ENCODE results near the gene GPC5. TPM values are rescaled to one million over a fixed set of nuclear protein-coding genes. Genes with fewer than 3 reads are reported as not detected.
"Not testable (repeated sequence)": the region's sequence is repeated elsewhere in the genome, so short reads cannot be mapped to it uniquely, and the experiment has no call there.

Gene GPC5
- total RNA-seq, 2 donors from 2014 or later = 0.37 to 0.52 TPM

- intact Hi-C loops (cut with DNase I) = no loop called here
- no peak for DNase-seq (ENCODE audit: low spot score)
These were observed 1020.5 kb downstream of the GPC5 start for GRCh38 chr13:92418818-92419412.

GRCh38 chr13:92429231-92429630 is 1030.8 kb downstream of the GPC5 start:
- DNase-seq (ENCODE audit: low spot score) = no peak
- intact Hi-C loops (cut with DNase I) = no loop called here

- intact Hi-C loops (cut with DNase I) = no loop called here
- DNase-seq (ENCODE audit: low spot score) = no peak
These were observed 1035.0 kb downstream of the GPC5 start for GRCh38 chr13:92433386-92433785.

GRCh38 chr13:92433963-92434362 is 1035.5 kb downstream of the GPC5 start:
- intact Hi-C loops (cut with DNase I) = no loop called here
- no peak for DNase-seq (ENCODE audit: low spot score)

- DNase-seq (ENCODE audit: low spot score) = no peak
- intact Hi-C loops (cut with DNase I) = no loop called here
These were observed 1038.5 kb downstream of the GPC5 start for GRCh38 chr13:92436924-92437323.

- intact Hi-C loops (cut with DNase I) = no loop called here
- DNase-seq (ENCODE audit: low spot score) = no peak
These were observed 1045.8 kb downstream of the GPC5 start for GRCh38 chr13:92444244-92444643.

GRCh38 chr13:92451060-92451459 is 1052.6 kb downstream of the GPC5 start:
- intact Hi-C loops (cut with DNase I) = no loop called here
- no peak for DNase-seq (ENCODE audit: low spot score)

GRCh38 chr13:92452840-92453239 is 1054.4 kb downstream of the GPC5 start:
- DNase-seq (ENCODE audit: low spot score) = no peak
- intact Hi-C loops (cut with DNase I) = no loop called here

- DNase-seq (ENCODE audit: low spot score) = no peak
- intact Hi-C loops (cut with DNase I) = no loop called here
These were observed 1060.9 kb downstream of the GPC5 start for GRCh38 chr13:92459306-92459705.

GRCh38 chr13:92460479-92460878 is 1062.1 kb downstream of the GPC5 start:
- DNase-seq (ENCODE audit: low spot score) = no peak
- intact Hi-C loops (cut with DNase I) = no loop called here

- no peak for DNase-seq (ENCODE audit: low spot score)
- intact Hi-C loops (cut with DNase I) = no loop called here
These were observed 1063.0 kb downstream of the GPC5 start for GRCh38 chr13:92461402-92461801.

- intact Hi-C loops (cut with DNase I) = no loop called here
- DNase-seq (ENCODE audit: low spot score) = no peak
These were observed 1063.4 kb downstream of the GPC5 start for GRCh38 chr13:92461831-92462230.

- intact Hi-C loops (cut with DNase I) = no loop called here
- DNase-seq (ENCODE audit: low spot score) = no peak
These were observed 1064.7 kb downstream of the GPC5 start for GRCh38 chr13:92463134-92463533.

GRCh38 chr13:92473765-92474475 is 1075.5 kb downstream of the GPC5 start:
- intact Hi-C loops (cut with DNase I) = no loop called here
- DNase-seq (ENCODE audit: low spot score) = no peak

GRCh38 chr13:92480387-92480786 is 1082.0 kb downstream of the GPC5 start:
- intact Hi-C loops (cut with DNase I) = no loop called here
- DNase-seq (ENCODE audit: low spot score) = no peak

- intact Hi-C loops (cut with DNase I) = not testable (repeated sequence)
These were observed 1084.4 kb downstream of the GPC5 start for GRCh38 chr13:92482790-92483189.

GRCh38 chr13:92483894-92484293 is 1085.5 kb downstream of the GPC5 start:
- no peak for DNase-seq (ENCODE audit: low spot score)
- intact Hi-C loops (cut with DNase I) = no loop called here

More at GRCh38 chr13:92482790-92483189, 1084.4 kb downstream of the GPC5 start:
- DNase-seq (ENCODE audit: low spot score) = not testable (repeated sequence)

- intact Hi-C loops (cut with DNase I) = no loop called here
- DNase-seq (ENCODE audit: low spot score) = no peak
These were observed 1088.8 kb downstream of the GPC5 start for GRCh38 chr13:92487238-92487637.

GRCh38 chr13:92488249-92488852 is 1089.9 kb downstream of the GPC5 start:
- intact Hi-C loops (cut with DNase I) = no loop called here
- DNase-seq (ENCODE audit: low spot score) = no peak

GRCh38 chr13:92491839-92492238 is 1093.4 kb downstream of the GPC5 start:
- no peak for DNase-seq (ENCODE audit: low spot score)
- intact Hi-C loops (cut with DNase I) = no loop called here

GRCh38 chr13:92494915-92495314 is 1096.5 kb downstream of the GPC5 start:
- DNase-seq (ENCODE audit: low spot score) = no peak

More at GRCh38 chr13:92494915-92495314, 1096.5 kb downstream of the GPC5 start:
- intact Hi-C loops (cut with DNase I) = no loop called here

All from posterior vena cava (tissue), 2 donors.